Measurements from ENCODE around the gene MDGA2.
A peak's percentile ranks its signal among the peaks of the same experiment; 100 is the strongest.

MDGA2 gene

GRCh38 chr14:47365233-47365632 lies 310.2 kb downstream of the MDGA2 start:
- TF ChIP-seq ZFX (IDR thresholded peaks at IDR 0.05; ENCODE audit: borderline replicate concordance) (no peak), CTCF (IDR thresholded peaks at IDR 0.05) (no peak)

GRCh38 chr14:47353186-47353585 lies 322.2 kb downstream of the MDGA2 start:
- TF ChIP-seq ZFX (IDR thresholded peaks at IDR 0.05; ENCODE audit: borderline replicate concordance), result no peak
- TF ChIP-seq CTCF (IDR thresholded peaks at IDR 0.05), result no peak
- H3K27ac ChIP-seq, result no peak overlapping the region

More at GRCh38 chr14:47365233-47365632, 310.2 kb downstream of the MDGA2 start:
- H3K27ac ChIP-seq, result no peak overlapping the region

- TF ChIP-seq ZFX (IDR thresholded peaks at IDR 0.05; ENCODE audit: borderline replicate concordance), result no peak
- no peak for TF ChIP-seq CTCF (IDR thresholded peaks at IDR 0.05)
Observed at GRCh38 chr14:47346849-47347248, 328.6 kb downstream of the MDGA2 start.

GRCh38 chr14:47345016-47345415 lies 330.4 kb downstream of the MDGA2 start:
- no peak for TF ChIP-seq ZFX (IDR thresholded peaks at IDR 0.05; ENCODE audit: borderline replicate concordance)
- TF ChIP-seq CTCF (IDR thresholded peaks at IDR 0.05), result no peak
- H3K27ac ChIP-seq, result no peak overlapping the region

More at GRCh38 chr14:47346849-47347248, 328.6 kb downstream of the MDGA2 start:
- H3K27ac ChIP-seq, result no peak overlapping the region

GRCh38 chr14:47332939-47333338 lies 342.5 kb downstream of the MDGA2 start:
- TF ChIP-seq ZFX (IDR thresholded peaks at IDR 0.05; ENCODE audit: borderline replicate concordance) (no peak), CTCF (IDR thresholded peaks at IDR 0.05) (peak; percentile 46)
- no peak overlapping the region for H3K27ac ChIP-seq

GRCh38 chr14:47332106-47332505 lies 343.3 kb downstream of the MDGA2 start:
- no peak overlapping the region for H3K27ac ChIP-seq
- TF ChIP-seq ZFX (IDR thresholded peaks at IDR 0.05; ENCODE audit: borderline replicate concordance), result no peak
- TF ChIP-seq CTCF (IDR thresholded peaks at IDR 0.05), result no peak

GRCh38 chr14:47328376-47328775 lies 347.0 kb downstream of the MDGA2 start:
- no peak overlapping the region for H3K27ac ChIP-seq
- TF ChIP-seq CTCF (IDR thresholded peaks at IDR 0.05) (no peak), ZFX (IDR thresholded peaks at IDR 0.05; ENCODE audit: borderline replicate concordance) (no peak)
